ENCODE measurements around the gene ZNF530. TPM values are rescaled to one million over a fixed set of nuclear protein-coding genes. Genes with fewer than 3 reads are reported as not detected.

Gene ZNF530
- total RNA-seq (1 to 10 TPM; 4.0 to 4.7 TPM), polyA plus RNA-seq (1 to 10 TPM; 1.5 to 2.1 TPM)
- long read RNA-seq, donor 1, full-length matches to known transcripts = 5 of 5 reads
- long read RNA-seq, donor 1, partial matches to known transcripts = 0 of 5 reads
- long read RNA-seq, donor 1, other reads (novel, unspliced or antisense) = 0 of 5 reads
- long read RNA-seq, donor 2, full-length matches to known transcripts = 1 of 1 reads
- long read RNA-seq, donor 2, partial matches to known transcripts = 0 of 1 reads
- long read RNA-seq, donor 2, other reads (novel, unspliced or antisense) = 0 of 1 reads
- long read RNA-seq, donor 3, full-length matches to known transcripts = 1 of 1 reads
- long read RNA-seq, donor 3, partial matches to known transcripts = 0 of 1 reads
- long read RNA-seq, donor 3, other reads (novel, unspliced or antisense) = 0 of 1 reads
- long read RNA-seq, donor 4, full-length matches to known transcripts = 4 of 4 reads
- long read RNA-seq, donor 4, partial matches to known transcripts = 0 of 4 reads
- long read RNA-seq, donor 4, other reads (novel, unspliced or antisense) = 0 of 4 reads
- long read RNA-seq, donor 5, full-length matches to known transcripts = 4 of 4 reads
- long read RNA-seq, donor 5, partial matches to known transcripts = 0 of 4 reads
- long read RNA-seq, donor 5, other reads (novel, unspliced or antisense) = 0 of 4 reads

GRCh38 chr19:57599761-57600383 lies at the start of gene ZNF530:
Gene ZNF530, plus strand, starts transcription at chr19:57599885. Its CDS starts 4,461 bp downstream, at chr19:57604346.
- 0 to 1% methylated on average over 53 of the region's 53 CpGs for WGBS, 2 donors
- Histone ChIP-seq H3K4me1 (ENCODE audit: control insufficient read depth in 5 of 5, insufficient read depth in 5 of 5, low read length in 5 of 5) (peaks cover 0 to 9% (median 7%) of the 10 kb centered on the region in 5 donors), H3K9me3 (ENCODE audit: control insufficient read depth in 4 of 4, insufficient read depth in 3 of 4, low read length in 3 of 4) (peaks cover 0 to 18% (median 9%) of the 10 kb centered on the region in 4 donors), H3K4me3 (peak within 1 kb of the TSS; percentile 80), H3K36me3 (ENCODE audit: control insufficient read depth in 4 of 4, insufficient read depth in 4 of 4, low read length in 4 of 4) (peaks cover 7 to 31% (median 12%) of the 10 kb centered on the region in 4 donors), H3K27me3 (ENCODE audit: control insufficient read depth in 3 of 3, insufficient read depth in 3 of 3, low read length in 2 of 3) (no peaks in the 10 kb centered on the region), H3K9ac (ENCODE audit: insufficient read depth in 1 of 2, low read length in 2 of 2) (peak within 1 kb of the TSS; percentile 5 to 40), H3K27ac (ENCODE audit: low read depth in 1 of 2, low read length in 1 of 2) (peak within 1 kb of the TSS in 1 of 2 donors; percentile 82)
- peak; percentile 98 for ATAC-seq (ENCODE audit: insufficient read depth, low FRiP score)
- DNase-seq = peak; percentile 95 to 98 (median 96)
- no peak for TF ChIP-seq CTCF (IDR thresholded peaks at IDR 0.05; ENCODE audit: control extremely low read depth, extremely low read depth)

- peaks cover 54 to 87% (median 73%) of the 10 kb centered on the region in 4 donors for H3K36me3 ChIP-seq (ENCODE audit: control insufficient read depth in 4 of 4, insufficient read depth in 4 of 4, low read length in 4 of 4)
- 98 to 99% methylated on average over 2 of the region's 2 CpGs for WGBS, 2 donors
- no peak for TF ChIP-seq CTCF (IDR thresholded peaks at IDR 0.05; ENCODE audit: control extremely low read depth, extremely low read depth)
- DNase-seq (no peak), ATAC-seq (ENCODE audit: insufficient read depth, low FRiP score) (no peak)
- no peak overlapping the region for H3K27ac ChIP-seq (ENCODE audit: low read depth in 1 of 2, low read length in 1 of 2)
- no peak overlapping the region for H3K4me3 ChIP-seq
- H3K4me1 ChIP-seq (ENCODE audit: control insufficient read depth in 5 of 5, insufficient read depth in 5 of 5, low read length in 5 of 5) = no peaks in the 10 kb centered on the region
- no peak overlapping the region for H3K9ac ChIP-seq (ENCODE audit: insufficient read depth in 1 of 2, low read length in 2 of 2)
- no peaks in the 10 kb centered on the region for H3K27me3 ChIP-seq (ENCODE audit: control insufficient read depth in 3 of 3, insufficient read depth in 3 of 3, low read length in 2 of 3)
- H3K9me3 ChIP-seq (ENCODE audit: control insufficient read depth in 4 of 4, insufficient read depth in 3 of 4, low read length in 3 of 4) = peaks cover 0 to 50% (median 29%) of the 10 kb centered on the region in 4 donors
Observed at GRCh38 chr19:57552432-57552831, 47.3 kb upstream of the ZNF530 start.

- ATAC-seq (ENCODE audit: insufficient read depth, low FRiP score) (no peak), DNase-seq (no peak)
- H3K27me3 ChIP-seq (ENCODE audit: control insufficient read depth in 3 of 3, insufficient read depth in 3 of 3, low read length in 2 of 3) = no peaks in the 10 kb centered on the region
- H3K36me3 ChIP-seq (ENCODE audit: control insufficient read depth in 4 of 4, insufficient read depth in 4 of 4, low read length in 4 of 4) = peaks cover 24 to 37% (median 31%) of the 10 kb centered on the region in 4 donors
- H3K4me3 ChIP-seq = no peak overlapping the region
- H3K9ac ChIP-seq (ENCODE audit: insufficient read depth in 1 of 2, low read length in 2 of 2) = no peak overlapping the region
- peaks cover 0 to 29% (median 5%) of the 10 kb centered on the region in 4 donors for H3K9me3 ChIP-seq (ENCODE audit: control insufficient read depth in 4 of 4, insufficient read depth in 3 of 4, low read length in 3 of 4)
- TF ChIP-seq CTCF (IDR thresholded peaks at IDR 0.05; ENCODE audit: control extremely low read depth, extremely low read depth) = no peak
- WGBS, 2 donors = 78 to 91% methylated on average over 5 of the region's 5 CpGs
- H3K27ac ChIP-seq (ENCODE audit: low read depth in 1 of 2, low read length in 1 of 2) = no peak overlapping the region
- H3K4me1 ChIP-seq (ENCODE audit: control insufficient read depth in 5 of 5, insufficient read depth in 5 of 5, low read length in 5 of 5) = peaks cover 5 to 14% (median 12%) of the 10 kb centered on the region in 5 donors
Observed at GRCh38 chr19:57557659-57558058, 42.0 kb upstream of the ZNF530 start.

All from lung (tissue), 16 donors.